Dermis microvascular lymphatic vessel endothelial cell (primary cell): Measurements from ENCODE around the gene SYNE3. TPM values are rescaled to one million over a fixed set of nuclear protein-coding genes. Genes with fewer than 3 reads are reported as not detected.
"Not testable (repeated sequence)": the region's sequence is repeated elsewhere in the genome, so short reads cannot be mapped to it uniquely, and the experiment has no call there.

Source experiments
- DNase-seq, 2 donors: peaks; one replicate each; pipeline versions ENCODE4 v3.0.0 to v3.0.0-alpha.2; 2010; ENCODE audit warnings: low read depth in 2 of 2
- total RNA-seq: library from RNA; depleted of rRNA; stranded (reverse); fragments of >200 nt; gene quantifications from 2 replicates; pipeline ENCODE4 v1.2.1, GENCODE V29; 2014

SYNE3 gene
- total RNA-seq, 1 donor from 2014 or later = 17.1 TPM

DNA sequence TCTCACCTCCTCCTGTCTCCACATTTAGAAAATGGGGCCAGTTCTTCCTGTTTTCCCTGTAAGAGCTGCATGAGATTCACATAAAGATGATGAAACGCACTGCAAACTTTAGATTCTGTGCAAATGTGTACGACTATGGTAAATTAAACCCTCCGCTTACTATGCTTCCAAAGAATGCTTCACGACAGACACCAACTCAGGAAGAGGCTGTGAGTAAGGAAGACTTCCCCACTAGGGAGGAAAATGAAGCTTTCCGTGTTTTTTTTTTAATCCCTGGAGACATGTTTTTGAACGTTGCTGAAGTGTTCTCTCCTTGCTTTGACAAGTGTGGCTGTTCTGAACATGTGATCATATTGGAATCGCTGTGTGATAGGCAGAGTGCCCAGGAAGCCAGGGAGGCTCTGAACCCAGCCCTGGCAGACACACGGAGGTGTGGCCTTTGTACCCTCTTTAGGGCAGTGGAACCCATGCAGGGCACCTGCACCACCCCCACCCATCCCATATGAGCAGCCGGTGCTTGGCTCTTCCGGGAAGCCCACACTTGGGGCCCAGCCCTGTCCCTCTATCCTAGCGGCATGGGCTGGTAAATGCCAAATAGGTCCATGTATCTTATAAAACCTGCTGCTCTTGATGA lies 7.5 kb upstream of the SYNE3 start:
- peak in 1 of 2 donors; percentile 63 for DNase-seq

DNA sequence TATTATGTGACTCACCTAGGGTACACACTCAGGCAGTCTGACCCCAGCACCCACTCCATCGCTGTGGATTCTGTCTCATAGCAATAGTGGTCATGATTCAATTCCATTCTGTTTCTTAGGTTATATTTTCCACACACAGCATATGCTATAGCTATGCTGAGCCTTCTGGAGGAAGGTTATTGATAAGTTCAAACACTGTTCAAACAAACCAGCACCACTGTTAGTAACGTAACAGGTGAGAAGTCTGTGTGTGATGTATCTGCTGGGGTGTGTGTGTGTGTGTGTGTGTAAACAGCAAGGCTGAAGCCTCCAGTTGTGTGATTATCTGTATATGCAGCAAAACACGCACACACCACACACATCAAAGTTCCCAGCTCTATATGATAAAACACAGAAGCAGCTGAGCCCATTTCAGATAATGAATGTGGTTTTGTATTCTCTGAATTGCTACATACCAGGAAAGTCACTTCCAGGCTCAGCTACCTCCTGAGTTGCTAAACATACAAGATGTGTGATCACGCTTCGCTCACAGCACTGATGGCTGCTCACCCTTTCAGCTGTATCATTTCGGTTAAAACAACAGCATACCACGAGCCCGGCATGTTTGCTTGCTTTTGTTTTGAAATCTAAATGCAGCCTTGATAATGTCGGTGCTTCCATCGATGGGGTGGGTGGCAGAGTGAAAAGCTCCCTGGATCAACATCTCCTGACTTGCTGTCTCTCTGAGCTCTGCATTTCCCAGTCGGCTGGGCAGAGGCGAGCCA lies 6.8 kb upstream of the SYNE3 start:
- DNase-seq = no peak

DNA sequence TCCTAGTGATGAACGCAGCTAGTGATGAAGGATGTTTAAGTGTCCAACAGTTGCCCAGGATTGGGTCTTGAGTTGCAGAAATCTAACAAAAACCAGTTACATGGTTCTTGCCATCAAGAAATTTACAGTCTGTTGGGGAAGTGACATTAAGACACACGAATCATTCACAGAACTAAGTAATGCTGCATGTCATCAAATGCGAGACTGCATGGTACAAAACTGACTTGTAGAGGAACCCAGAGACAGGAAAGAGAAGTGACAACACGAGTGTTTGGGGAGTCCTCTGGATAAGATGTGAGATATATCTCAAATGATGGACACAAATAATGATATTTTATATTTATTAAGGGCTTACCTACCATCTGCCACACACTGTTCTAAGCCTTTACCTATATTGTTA lies 6.1 kb upstream of the SYNE3 start:
- DNase-seq = no peak

DNA sequence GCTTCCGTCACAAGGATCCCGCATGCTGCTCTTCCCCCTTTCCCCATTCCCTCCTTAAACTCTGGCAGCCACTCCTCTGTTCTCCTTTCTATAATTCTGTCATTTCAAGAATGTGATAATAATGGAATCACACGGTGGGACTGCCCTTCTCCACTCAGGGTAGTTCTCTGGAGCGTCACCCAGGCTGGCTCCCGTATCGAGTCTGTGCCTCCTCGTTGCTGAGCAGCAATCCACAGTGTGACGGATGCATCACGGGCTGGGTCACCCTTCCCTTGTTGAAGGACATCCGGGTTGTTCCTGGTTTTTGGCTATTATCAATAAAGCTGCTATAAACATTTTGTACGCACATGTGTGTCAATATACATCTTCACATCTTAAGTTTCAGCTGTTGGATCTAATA lies 5.7 kb upstream of the SYNE3 start:
- no peak for DNase-seq

DNA sequence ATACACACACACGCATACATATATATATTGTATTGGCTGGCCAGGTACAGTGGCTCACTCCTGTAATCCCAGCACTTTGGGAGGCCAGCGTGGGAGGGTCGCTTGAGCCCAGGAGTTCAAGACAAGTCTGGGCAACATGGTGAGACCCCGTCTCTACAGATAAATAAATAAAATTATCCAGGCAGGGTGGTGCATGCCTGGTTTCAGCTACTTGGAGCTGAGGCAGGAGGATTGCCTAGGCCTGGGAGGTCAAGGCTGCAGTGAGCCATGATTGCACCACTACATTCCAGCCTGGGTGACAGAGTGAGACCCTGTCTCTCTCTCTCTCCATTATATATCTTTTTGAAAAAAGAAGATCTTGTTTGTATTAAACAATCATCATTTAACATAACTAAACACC lies 4.6 kb upstream of the SYNE3 start:
- DNase-seq = no peak

DNA sequence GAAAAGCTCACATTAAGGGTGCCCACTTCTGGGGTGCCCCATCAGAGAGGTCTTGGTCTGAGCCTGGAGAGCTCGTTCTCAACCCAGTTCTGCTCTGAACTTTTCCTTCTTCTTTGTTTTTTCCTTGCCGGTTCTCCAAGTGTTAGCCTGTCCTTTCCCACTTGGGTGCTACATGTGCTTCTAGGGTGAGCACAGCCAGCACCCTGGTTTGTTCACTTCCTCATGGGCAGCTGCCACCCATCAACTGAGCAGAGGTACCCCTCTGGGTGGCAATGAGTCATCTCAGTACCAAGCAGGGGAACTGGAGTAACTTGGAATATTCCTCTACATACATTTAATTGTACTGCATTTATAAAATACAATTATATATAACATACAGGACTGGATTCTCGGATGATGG lies 3.9 kb upstream of the SYNE3 start:
- no peak for DNase-seq

DNA sequence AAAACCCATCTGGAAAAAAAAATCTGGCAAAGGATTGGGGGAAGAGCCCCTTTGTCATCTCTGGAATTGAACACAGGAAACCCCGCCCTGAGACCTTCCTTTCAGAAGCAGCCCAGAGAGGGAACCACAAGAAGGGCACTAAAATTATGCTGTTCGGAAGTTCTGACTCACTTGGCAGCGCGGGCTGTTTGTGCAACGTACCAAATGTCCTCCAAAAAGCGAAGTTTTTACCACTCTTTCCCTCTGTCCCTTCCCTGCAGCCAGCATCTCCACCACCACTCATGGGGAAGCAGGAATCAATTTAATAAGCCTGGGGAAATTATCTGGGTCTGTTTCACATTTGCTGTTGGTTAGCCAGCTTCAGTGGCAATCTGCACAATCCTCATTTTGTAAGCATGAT lies 3.2 kb upstream of the SYNE3 start:
- DNase-seq = peak; percentile 66 to 84

DNA sequence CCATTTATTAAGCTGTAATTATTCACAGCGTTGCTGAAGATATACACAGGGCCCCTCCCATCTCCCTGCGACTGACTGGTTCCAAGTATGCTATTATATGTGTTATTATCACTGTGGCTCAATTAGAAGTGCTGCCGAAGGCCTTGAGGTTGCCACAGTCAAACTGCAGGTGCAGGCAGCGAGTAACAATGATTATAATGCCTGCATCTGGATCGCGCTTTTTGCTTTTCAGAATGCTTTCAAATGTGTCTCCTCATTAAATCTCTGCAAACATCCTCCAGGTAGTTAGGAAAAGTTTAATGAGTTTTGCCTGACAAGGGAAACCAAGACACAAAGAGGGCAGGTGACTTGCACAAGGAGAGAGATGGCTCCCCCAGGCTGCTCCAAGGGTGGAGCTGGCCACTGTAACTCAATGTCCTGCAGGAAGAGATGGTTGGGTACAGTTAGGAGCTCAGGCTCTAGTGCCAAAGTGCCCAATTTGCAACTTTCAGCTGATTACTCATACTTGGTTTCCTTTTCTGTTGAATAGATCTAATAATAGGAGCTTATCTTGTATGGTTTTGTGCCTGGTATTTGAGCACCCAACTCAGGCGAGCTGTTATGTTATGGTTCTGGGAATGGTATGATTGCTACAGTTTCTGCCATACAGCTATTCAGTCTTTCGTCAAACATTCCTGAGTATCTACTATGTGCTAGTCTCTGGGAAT lies 1.7 kb upstream of the SYNE3 start:
- DNase-seq = peak in 1 of 2 donors; percentile 64

DNA sequence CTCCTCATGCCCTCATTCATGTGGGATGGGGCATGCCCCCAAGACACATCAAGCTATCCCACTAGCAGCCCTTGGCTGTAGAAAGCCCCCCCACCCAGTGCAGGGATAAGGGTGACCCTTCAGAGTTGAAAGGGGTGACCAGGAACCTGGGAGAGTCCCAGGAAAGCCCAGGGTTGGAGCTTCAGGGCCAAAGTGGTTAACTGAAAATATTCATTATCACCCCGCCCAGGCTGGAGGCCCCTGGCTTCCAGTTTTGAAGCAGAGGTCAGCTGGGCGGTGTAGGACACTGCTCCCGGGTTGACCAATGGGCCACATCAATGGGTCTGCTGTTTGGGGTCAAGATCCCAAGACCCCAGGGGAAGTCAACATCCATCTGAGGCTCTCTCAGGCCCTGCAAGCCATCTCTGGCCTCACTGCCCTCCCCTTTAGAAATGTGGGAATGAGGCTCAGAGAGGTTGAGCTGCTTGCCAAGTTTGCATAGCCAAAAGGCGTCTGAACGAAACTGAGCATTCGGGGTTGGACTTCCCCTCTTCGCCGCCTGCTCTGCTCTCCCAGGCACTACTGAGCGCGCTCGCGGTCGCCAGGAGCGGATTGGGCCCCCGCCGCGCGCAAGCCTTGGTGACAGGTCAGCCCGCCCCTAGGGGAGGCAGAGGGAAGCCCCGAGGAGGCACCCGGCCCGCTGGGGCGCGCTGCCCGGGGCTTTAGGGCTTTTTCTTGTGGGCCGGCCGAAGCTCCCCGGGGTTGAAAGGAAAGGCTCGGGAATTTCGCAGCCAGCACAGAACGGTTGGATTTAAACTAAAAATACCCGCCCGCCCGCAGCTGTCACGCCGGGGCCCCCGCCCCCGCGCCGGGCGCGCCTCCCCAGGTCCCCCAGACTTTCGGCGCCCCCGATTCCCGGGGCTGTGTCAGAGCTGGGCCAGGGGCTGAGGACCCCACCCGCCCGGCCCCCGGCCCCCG lies 576 bp downstream of the SYNE3 start:
- DNase-seq = peak in 1 of 2 donors; percentile 71

DNA sequence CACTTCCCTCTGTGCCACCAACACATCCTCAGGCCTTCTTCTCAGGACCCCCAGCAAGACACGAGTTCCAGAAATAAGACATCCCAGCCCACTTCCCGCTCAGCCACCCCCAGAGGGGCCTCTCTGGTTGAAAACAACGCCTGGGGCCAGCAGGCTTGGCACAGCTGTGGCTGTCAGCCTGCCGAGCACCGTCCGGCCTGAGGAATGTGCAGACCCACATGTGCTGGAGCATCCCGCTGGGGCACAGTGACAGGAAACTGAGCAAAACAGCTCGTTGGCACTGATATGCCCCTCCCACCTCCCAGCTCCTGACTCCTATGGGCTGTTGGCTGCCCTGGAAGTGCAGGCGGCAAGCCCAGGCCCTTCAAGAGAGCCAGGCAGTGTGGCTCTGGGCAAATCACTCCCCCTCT lies 1.4 kb downstream of the SYNE3 start:
- peak; percentile 74 to 88 for DNase-seq

DNA sequence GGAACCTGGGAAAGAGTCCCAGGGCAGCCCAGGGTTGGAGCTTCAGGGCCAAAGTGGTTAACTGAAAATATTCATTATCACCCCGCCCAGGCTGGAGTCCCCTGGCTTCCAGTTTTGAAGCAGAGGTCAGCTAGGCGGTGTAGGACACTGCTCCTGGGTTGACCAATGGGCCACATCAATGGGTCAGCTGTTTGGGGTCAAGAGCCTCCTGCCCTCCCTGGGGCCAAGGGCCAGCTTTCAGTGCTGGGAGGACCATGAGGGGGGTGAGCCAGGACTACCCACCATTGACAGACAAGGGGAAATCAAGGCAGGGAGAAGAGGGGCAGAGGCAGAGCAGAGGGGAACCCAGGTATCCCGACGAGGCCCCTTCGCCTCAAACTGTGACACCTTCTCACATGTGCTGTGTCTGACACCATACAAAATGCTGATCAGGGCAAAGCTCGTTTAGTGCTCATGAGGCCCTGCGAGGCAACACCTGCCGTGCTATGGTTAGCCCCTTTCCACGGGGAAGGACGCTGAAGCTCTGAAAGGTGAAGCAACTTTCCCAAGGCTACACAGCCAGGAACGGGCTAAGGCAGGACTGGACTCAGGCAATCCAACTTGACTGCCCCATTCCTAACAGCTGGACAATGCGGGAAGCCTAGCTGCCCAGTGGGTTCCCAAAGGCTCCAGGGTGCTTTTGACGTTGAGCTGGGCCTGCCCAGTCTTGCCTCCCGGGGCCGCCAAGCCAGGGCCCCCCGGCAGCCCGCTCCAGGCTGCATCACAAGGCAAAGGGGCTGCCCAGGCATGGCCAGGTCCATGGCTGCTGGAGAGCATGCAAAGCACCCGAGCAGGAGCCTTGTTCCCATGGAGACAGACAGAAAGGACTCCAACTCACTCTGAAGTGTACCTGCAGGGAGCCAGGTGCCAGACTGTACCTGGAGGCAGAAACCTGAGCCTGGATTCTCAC lies 2.0 kb downstream of the SYNE3 start:
- DNase-seq = no peak

DNA sequence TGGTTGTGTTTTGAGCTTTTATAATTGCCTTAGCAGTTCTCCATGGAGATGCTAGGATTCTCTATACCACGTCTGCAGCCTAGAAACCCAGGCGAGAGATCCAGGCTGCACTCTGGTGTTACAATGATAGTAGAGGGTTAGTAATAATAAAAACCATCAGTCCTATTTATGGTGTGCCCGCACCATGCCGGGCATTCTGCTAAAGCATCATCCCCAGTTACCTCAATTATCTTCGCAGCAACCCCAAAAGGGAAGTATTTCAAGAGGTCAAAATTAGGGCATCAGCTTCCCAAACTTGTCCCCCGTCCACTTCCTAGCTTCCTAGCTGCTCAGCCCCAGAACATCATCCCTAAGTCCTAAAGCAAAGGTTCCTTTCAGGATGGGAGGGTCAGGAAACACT lies 3.2 kb downstream of the SYNE3 start:
- no peak for DNase-seq

DNA sequence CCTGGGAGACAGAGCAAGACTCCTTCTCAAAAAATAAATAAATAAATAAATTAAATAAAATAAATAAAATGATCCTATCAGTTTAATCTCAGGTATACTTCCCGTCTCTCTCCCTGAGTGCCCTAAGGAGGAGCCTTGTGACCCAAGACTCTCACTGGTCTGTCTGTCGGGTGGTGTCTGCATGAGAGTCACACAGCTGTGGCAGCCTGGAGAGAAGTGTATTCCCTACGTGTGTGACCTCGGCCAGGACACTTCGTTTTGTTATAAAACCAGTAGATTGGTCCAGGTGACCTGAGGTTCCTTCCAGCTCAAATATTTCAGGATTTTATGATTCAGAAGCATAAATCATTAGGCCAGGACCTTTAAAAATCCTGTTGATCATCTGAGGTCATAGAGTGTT lies 4.8 kb downstream of the SYNE3 start:
- DNase-seq = no peak

DNA sequence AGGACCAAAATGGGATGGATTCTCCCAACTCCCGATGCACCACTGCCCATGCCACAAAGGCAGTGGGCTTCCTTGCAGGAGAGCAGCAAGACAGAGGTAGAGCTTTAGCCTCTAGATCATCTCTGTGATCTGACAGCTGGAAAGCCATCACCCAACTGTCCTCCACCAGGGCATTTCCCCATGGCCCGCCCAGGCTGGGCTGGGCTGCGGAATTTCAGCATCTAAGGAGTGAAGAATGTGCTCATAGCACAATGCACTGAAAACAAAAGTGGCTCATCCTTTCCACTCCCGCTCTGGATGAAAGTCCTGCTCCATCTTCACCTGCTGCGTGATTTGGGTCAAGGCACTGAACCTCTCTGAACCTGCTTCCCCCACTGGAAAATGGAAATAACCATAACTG lies 5.6 kb downstream of the SYNE3 start:
- no peak for DNase-seq

DNA sequence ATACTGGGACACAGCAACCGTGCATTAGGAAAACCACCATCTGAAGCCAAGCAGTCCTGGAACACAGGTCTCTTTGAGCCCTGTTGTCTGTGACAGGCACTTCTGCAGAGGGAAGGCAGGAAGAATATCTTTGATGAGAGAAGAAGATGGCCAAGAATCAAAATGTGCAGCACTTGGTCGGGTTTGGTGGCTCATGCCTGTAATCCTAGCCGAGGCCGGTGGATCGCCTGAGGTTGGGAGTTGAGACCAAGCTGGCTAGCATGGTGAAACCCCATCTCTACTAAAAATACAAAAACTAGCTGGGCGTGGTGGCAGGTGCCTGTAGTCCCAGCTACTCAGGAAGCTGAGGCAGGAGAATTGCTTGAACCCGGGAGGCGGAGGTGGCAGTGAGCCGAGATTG lies 6.1 kb downstream of the SYNE3 start:
- not testable (repeated sequence) for DNase-seq

DNA sequence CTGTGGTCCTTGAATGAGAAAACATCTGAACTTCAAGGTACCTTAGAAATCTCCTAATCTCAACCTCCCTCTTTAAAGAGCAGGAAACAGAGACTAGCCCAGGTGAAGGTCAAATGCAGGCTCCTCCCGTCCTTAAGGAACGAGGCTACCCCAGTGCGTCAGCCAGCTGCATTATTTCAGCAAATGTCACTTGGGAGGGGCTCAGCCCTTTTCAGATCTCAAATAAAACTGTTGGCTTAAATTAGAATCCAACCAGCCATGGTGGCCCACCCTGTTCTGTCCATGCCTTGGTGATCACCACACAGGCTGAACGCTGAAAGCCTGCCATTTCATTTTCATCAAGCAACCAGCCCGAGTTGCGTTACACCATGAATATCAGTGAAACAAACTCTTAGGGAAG lies 7.0 kb downstream of the SYNE3 start:
- no peak for DNase-seq

DNA sequence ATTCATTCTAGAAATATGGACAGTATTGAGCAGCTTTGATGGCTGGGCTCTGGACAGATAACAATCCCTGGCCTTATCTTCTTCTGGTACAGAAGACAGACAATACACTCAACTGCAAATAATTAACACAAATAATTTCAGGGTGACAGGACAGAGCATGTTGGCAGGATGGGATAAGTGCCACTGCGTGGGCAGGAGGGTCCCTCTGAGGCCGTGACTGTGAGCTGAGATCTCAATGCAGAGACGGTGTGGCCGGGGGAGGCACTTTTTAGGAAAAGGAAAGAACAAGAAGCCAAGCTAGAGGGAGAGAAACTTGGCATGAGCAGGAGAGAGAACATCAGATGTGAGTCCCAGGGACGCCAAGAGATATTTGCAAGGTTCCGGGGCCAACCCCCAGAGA lies 8.1 kb downstream of the SYNE3 start:
- no peak for DNase-seq

DNA sequence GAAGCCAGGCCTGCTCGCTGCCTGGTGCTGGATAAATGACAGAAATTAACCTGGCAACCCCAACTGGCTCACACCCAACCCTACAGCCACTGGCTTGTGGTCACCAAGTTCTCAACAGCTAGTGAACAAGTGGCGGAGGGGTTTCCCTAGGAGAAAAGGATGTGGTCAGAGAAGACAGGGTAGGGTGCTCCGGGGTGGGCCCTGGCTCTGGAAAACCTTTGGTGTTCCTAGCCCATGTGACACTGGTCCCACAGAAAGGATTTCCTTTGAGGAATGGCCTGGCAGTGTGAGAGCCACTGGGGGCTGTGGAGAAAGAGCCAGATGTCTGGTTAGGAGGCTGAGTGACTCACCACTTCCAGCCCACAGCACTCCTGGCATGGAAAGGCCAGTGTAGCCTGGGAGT lies 8.7 kb downstream of the SYNE3 start:
- peak in 1 of 2 donors; percentile 87 for DNase-seq

DNA sequence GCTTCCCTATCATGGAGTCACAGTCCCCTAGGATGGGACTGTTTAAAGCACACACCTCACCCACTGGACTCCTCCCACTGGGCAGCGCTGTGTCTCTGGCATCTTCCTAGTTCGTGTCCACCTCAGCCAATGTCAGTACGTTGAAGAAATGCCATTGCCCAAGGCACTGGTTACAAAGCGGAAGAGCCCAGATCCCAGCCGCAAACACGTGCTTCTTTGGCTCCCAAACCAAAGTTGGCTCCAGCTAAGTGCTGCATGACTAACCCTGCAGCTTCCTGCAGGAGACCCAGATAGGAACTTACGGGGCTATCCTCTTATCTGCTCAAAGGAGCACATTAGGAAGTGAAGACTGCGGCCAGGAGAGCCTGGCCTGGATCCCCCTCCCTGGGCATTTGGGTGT lies 9.3 kb downstream of the SYNE3 start:
- DNase-seq = peak; percentile 72 to 94

DNA sequence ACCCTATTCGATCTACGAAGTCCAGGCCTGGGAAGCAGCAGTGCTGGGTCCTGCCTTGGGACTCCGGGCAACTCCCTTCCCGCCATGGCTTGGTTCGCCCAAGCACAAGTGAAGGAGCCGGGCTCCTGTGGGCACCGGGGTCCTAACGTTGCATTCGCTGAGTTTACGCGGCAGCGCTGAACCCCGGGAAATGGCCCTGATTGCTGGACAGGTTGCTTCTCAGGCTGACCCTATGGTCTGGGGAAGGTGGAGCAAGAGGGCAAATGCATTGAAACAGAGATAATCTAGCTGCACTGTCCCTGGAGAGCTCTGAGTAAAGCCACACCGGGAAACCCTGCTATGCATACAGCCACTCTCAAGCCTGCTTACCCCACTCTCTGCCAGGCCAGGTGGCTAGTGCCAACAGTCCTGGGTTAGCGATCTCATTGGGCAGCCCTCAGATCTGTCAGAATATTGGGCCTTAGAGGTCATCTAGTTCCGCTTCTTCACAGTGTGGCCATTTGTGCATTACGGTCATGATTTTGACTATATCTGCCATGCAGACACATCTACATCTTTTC lies 11.3 kb downstream of the SYNE3 start:
- no peak for DNase-seq
